Measurements from ENCODE around the gene CYP39A1. TPM values are rescaled to one million over a fixed set of nuclear protein-coding genes. Genes with fewer than 3 reads are reported as not detected.

CYP39A1 gene
- total and polyA plus RNA-seq, 9 of the 15 experiments (the other 6 are each of a cell fraction or from before 2014, with no cell fraction given): not detected

DNA sequence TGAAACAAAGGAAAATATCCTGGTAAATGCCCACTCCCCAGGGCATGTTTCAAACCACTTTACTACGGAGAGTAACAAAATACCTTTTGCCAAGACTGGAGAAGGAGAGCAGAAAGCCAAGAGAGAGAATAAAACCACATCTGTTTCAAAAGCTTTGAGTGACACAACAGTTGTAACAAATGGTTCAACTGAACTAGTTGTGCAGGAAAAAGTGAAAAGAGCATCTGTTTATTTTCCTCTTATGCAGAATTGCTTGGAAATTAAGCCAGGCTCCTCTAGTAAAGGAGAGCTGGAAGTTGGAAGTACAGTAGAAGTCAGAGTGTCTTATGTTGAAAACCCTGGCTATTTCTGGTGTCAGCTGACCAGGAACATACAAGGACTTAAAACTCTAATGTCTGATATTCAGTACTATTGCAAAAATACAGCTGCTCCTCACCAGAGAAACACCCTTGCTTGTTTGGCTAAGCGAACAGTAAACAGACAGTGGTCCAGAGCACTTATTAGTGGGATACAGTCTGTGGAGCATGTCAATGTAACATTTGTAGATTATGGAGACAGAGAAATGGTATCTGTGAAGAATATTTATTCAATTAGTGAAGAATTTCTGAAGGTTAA is 37.6 kb upstream of the CYP39A1 start (continued):
- no peak for TF ChIP-seq MXD1 (CRISPR knock-in tag; IDR thresholded peaks at IDR 0.05; ENCODE audit: borderline replicate concordance, poor library complexity, severe bottlenecking)
- no peak for TF ChIP-seq HMGN3 (IDR thresholded peaks at IDR 0.05; ENCODE audit: borderline replicate concordance, extremely low read depth, insufficient read length, low read depth, low read length)
- TF ChIP-seq MAFF (IDR thresholded peaks at IDR 0.05; ENCODE audit: low read length): no peak
- no peak for TF ChIP-seq CREBBP (IDR thresholded peaks at IDR 0.05; ENCODE audit: low read depth, low read length)
- no peak for TF ChIP-seq RNF219 (CRISPR knock-in tag; IDR thresholded peaks at IDR 0.05)
- TF ChIP-seq RBFOX2 (IDR thresholded peaks at IDR 0.05; ENCODE audit: low read depth, low read length): no peak
- TF ChIP-seq SMAD1 (IDR thresholded peaks at IDR 0.05; ENCODE audit: low read depth, low read length, partially characterized antibody): no peak

GRCh38 chr6:46689657-46690056 is 37.0 kb upstream of the CYP39A1 start:
- intact Hi-C loops (cut with micrococcal nuclease) (no loop called here), in situ Hi-C loops (cut with MboI) (no loop called here)
- H3K4me2 ChIP-seq (ENCODE audit: insufficient read depth, low read length): no peak overlapping the region
- 0% methylated on average over 3 of the region's 3 CpGs for WGBS (ENCODE audit: insufficient coverage, low coverage, missing lambda C conversion rate)
- no peaks in the 10 kb centered on the region for H3K9me1 ChIP-seq (ENCODE audit: control insufficient read depth, insufficient read depth, low read length)
- DNase-seq (ENCODE audit: extremely low read depth in 1 of 4, low spot score in 3 of 4) (no peak), ATAC-seq (no peak), FAIRE-seq (no peak)
- no peaks in the 10 kb centered on the region for H3K9me3 ChIP-seq (replicated peaks; ENCODE audit: control insufficient read depth, insufficient read depth, low read depth, low read length)
- no peak overlapping the region for H2AFZ ChIP-seq (ENCODE audit: low read depth, low read length)
- ChIA-PET CTCF (ENCODE audit: low intra/inter-chr PET ratio) (interaction anchor here (0.7 kb wide), 1 partner anchor 182 kb away, joined by 3 read pairs; no protein-coding TSS in a partner anchor), POLR2A (no interaction called here)
- H3K9ac ChIP-seq (ENCODE audit: insufficient read depth in 1 of 2, low read depth in 2 of 2, low read length in 2 of 2): no peak overlapping the region
- no peaks in the 10 kb centered on the region for H3K36me3 ChIP-seq (ENCODE audit: control insufficient read depth, insufficient read depth, low read length)
- no peak overlapping the region for H3K4me3 ChIP-seq
- no peak overlapping the region for H3K27ac ChIP-seq (ENCODE audit: extremely low read depth, low read depth, low read length)
- H3K4me1 ChIP-seq (replicated peaks in 1 of 2; ENCODE audit: control insufficient read depth in 2 of 2, insufficient read depth in 2 of 2, low read length in 2 of 2): peaks cover 0 to 14% of the 10 kb centered on the region in 2 experiments; a peak in 2 of 5 replicates
- no TSS peak for BruUV-seq (replicated peaks)
- H3K79me2 ChIP-seq (ENCODE audit: control insufficient read depth, insufficient read depth, low read length): no peaks in the 10 kb centered on the region
- peaks cover 0 to 11% of the 10 kb centered on the region in 2 experiments; a peak in 1 of 5 replicates for H3K27me3 ChIP-seq (ENCODE audit: control insufficient read depth in 2 of 2, insufficient read depth in 2 of 2, low read length in 2 of 2)
- no peaks in the 10 kb centered on the region for H4K20me1 ChIP-seq (replicated peaks; ENCODE audit: control insufficient read depth, insufficient read depth, low read length)
- TF ChIP-seq BRD4 (IDR thresholded peaks at IDR 0.05) (no peak), ASH1L (IDR thresholded peaks at IDR 0.05; ENCODE audit: borderline replicate concordance, low read depth, partially characterized antibody) (no peak), ZBTB8A (IDR thresholded peaks at IDR 0.05; ENCODE audit: partially characterized antibody) (no peak), XRCC4 (IDR thresholded peaks at IDR 0.05; ENCODE audit: extremely low read depth, insufficient read depth, insufficient read length) (no peak)

Measured in K562 (cell line).